Measurements from ENCODE around the gene CER1. TPM values are rescaled to one million over a fixed set of nuclear protein-coding genes. Genes with fewer than 3 reads are reported as not detected.
A peak's percentile ranks its signal among the peaks of the same experiment; 100 is the strongest.

The CER1 gene
- polyA plus RNA-seq (2011; rRNA removed) (not detected in 2 replicates), polyA minus RNA-seq (2011; rRNA and poly(A)+ RNA removed) (not detected in 2 replicates)

GRCh38 chr9:14722391-14723035, at the start of gene CER1:
Gene CER1 (minus strand): TSS chr9:14722733. CDS start chr9:14722672, 61 bp downstream.
- Histone ChIP-seq H3K27me3 (ENCODE audit: control insufficient read depth, insufficient read depth, low read length) (peaks cover 5% of the 10 kb centered on the region), H3K9me3 (ENCODE audit: control insufficient read depth, insufficient read depth, low read length) (no peaks in the 10 kb centered on the region), H3K4me3 (ENCODE audit: low read depth, low read length) (no peak within 1 kb of the TSS), H3K27ac (ENCODE audit: low read depth, low read length) (no peak within 1 kb of the TSS)
- no peak for TF ChIP-seq CTCF (IDR thresholded peaks at IDR 0.05; ENCODE audit: low read depth, low read length)
- ChIA-PET POLR2A (no interaction called here), CTCF (interaction anchor here (0.7 kb wide), 1 partner anchor 1808 kb away, joined by 3 read pairs; no protein-coding TSS in a partner anchor)
- no peak for DNase-seq (ENCODE audit: low read depth, low spot score)

- TF ChIP-seq CTCF (IDR thresholded peaks at IDR 0.05; ENCODE audit: low read depth, low read length): no peak
- H3K9me3 ChIP-seq (ENCODE audit: control insufficient read depth, insufficient read depth, low read length): no peaks in the 10 kb centered on the region
- no peaks in the 10 kb centered on the region for H3K27me3 ChIP-seq (ENCODE audit: control insufficient read depth, insufficient read depth, low read length)
- no peak overlapping the region for H3K27ac ChIP-seq (ENCODE audit: low read depth, low read length)
- ChIA-PET POLR2A (no interaction called here), CTCF (interaction anchor here (0.7 to 3.5 kb wide), 5 partner anchors 9 to 162 kb away, joined by 3 to 19 read pairs (median 17); no protein-coding TSS in a partner anchor)
- DNase-seq (ENCODE audit: low read depth, low spot score): no peak
- H3K4me3 ChIP-seq (ENCODE audit: low read depth, low read length): no peak overlapping the region
Observed at GRCh38 chr9:14770592-14770991, 48.1 kb upstream of the CER1 start.

- ChIA-PET POLR2A (no interaction called here), CTCF (interaction anchor here (0.6 to 3.8 kb wide), 27 partner anchors 8 to 1474 kb away, joined by 3 to 22 read pairs (median 5); partner anchors contain the start of gene ZDHHC21)
- H3K4me3 ChIP-seq (ENCODE audit: low read depth, low read length): no peak overlapping the region
- 0 out of 2 replicates have a peak, but pooled peaks have one; percentile 16 for TF ChIP-seq CTCF (IDR thresholded peaks at IDR 0.05; ENCODE audit: low read depth, low read length)
- H3K27me3 ChIP-seq (ENCODE audit: control insufficient read depth, insufficient read depth, low read length): no peaks in the 10 kb centered on the region
- H3K9me3 ChIP-seq (ENCODE audit: control insufficient read depth, insufficient read depth, low read length): no peaks in the 10 kb centered on the region
- no peak for DNase-seq (ENCODE audit: low read depth, low spot score)
- no peak overlapping the region for H3K27ac ChIP-seq (ENCODE audit: low read depth, low read length)
Observed at GRCh38 chr9:14769230-14769571, 46.7 kb upstream of the CER1 start.

GRCh38 chr9:14768405-14769229, 46.1 kb upstream of the CER1 start:
- CTCF ChIA-PET: interaction anchor here (0.6 to 3.8 kb wide), 33 partner anchors 9 to 1474 kb away, joined by 3 to 22 read pairs (median 4); partner anchors contain the start of gene ZDHHC21
- Histone ChIP-seq H3K4me3 (ENCODE audit: low read depth, low read length) (no peak overlapping the region), H3K9me3 (ENCODE audit: control insufficient read depth, insufficient read depth, low read length) (no peaks in the 10 kb centered on the region), H3K27ac (ENCODE audit: low read depth, low read length) (no peak overlapping the region), H3K27me3 (ENCODE audit: control insufficient read depth, insufficient read depth, low read length) (no peaks in the 10 kb centered on the region)
- DNase-seq (ENCODE audit: low read depth, low spot score): peak; percentile 21
- POLR2A ChIA-PET: no interaction called here
- peak; percentile 78 for TF ChIP-seq CTCF (IDR thresholded peaks at IDR 0.05; ENCODE audit: low read depth, low read length)
